MCF 10A (cell line): ENCODE results near the gene AKNA. TPM values are rescaled to one million over a fixed set of nuclear protein-coding genes. Genes with fewer than 3 reads are reported as not detected.
"Not testable (repeated sequence)": the region's sequence is repeated elsewhere in the genome, so short reads cannot be mapped to it uniquely, and the experiment has no call there.

Source experiments
- BruUV-seq: library from RNA; stranded (reverse); fragments of 400-500 nt; replicated peaks from 2 replicates; lab custom pipeline; 2021; lab: Mats Ljungman, UMichigan
- CTCF ChIA-PET: fragments of 300-600 bp; sonication (Branson Sonifier 250); formaldehyde crosslinking; extraction: SDS; loops from one replicate; lab custom pipeline; 2021; ENCODE audit warnings: antibody characterized with exemption, inconsistent platforms; lab: Yijun Ruan, JAX
- POLR2A ChIA-PET: fragments of 300-600, 350-650 bp; sonication (Branson Sonifier 250); formaldehyde crosslinking; extraction: SDS; loops from one replicate; lab custom pipeline; 2020; ENCODE audit warnings: antibody characterized with exemption, inconsistent platforms; lab: Yijun Ruan, JAX
- DNase-seq: peaks from one replicate; pipeline ENCODE4 v3.0.0-alpha.2; 2018; ENCODE audit not compliant: unreplicated experiment
- H3K27ac Mint-ChIP-seq: one replicate; pipeline ENCODE4 v1.8.0; 2022; ENCODE audit warnings: mild to moderate bottlenecking, low read depth, mixed read lengths; ENCODE audit not compliant: unreplicated experiment
- H3K27me3 Mint-ChIP-seq: one replicate; pipeline ENCODE4 v1.8.0; 2022; ENCODE audit warnings: mixed read lengths; ENCODE audit not compliant: insufficient read depth, unreplicated experiment
- H3K36me3 Mint-ChIP-seq: one replicate; pipeline ENCODE4 v1.8.0; 2022; ENCODE audit warnings: mild to moderate bottlenecking, moderate library complexity, mixed read lengths; ENCODE audit not compliant: insufficient read depth, unreplicated experiment
- H3K4me1 Mint-ChIP-seq: one replicate; pipeline ENCODE4 v1.8.0; 2022; ENCODE audit warnings: mixed read lengths; ENCODE audit not compliant: insufficient read depth, unreplicated experiment
- H3K4me3 Mint-ChIP-seq: one replicate; pipeline ENCODE4 v1.8.0; 2022; ENCODE audit warnings: mild to moderate bottlenecking, moderate library complexity, mixed read lengths; ENCODE audit not compliant: unreplicated experiment
- H3K9me3 Mint-ChIP-seq: one replicate; pipeline ENCODE4 v1.8.0; 2022; ENCODE audit warnings: mixed read lengths; ENCODE audit not compliant: unreplicated experiment
- intact Hi-C: fragments of 100-400 bp; cut with micrococcal nuclease; formaldehyde crosslinking; loops from 2 replicates; pipeline ENCODE4 v1.14.1; 2022
- total RNA-seq: library from RNA; stranded (reverse); gene quantifications from 2 replicates; pipeline ENCODE4 v1.2.3, GENCODE V29; 2022
- TF ChIP-seq, protein P1 (sequence below): fragments of 200-600 bp; IDR thresholded peaks from one replicate; pipeline ENCODE4 v1.8.0; 2022; ENCODE audit warnings: antibody characterized with exemption, mild to moderate bottlenecking; ENCODE audit not compliant: unreplicated experiment

AKNA gene
- total RNA-seq, 1 experiment from 2014 or later, result 10.9 TPM

DNA sequence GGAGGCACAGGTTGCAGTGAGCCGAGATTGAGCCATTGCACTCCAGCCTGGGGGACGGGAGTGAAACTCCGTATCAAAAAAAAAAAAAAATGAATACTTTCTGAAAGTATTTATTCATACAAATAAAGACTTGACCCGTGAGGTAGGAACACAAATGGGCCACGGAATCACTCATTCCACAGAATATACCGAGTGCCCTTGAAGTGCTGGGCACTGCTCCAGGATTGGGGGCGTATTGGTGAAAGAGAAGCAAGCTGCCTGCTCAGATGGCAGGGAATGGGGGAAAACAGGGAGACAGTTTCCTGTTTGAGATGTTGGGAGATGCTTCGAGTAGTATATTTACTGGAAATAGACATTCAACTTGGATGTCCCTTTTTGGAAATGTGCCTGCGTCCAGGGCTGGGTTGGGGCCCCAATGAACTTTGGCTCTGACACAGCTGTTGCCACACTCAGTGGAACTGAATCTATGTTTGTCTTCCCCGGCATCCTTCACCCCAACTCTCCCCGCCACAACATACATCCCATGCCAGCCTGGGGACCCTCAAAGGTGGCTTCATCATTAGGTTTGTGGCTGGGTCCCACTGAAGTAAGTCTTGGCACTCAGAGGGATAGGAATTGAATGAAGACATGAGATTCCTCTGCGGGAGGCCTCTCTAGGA lies 65.5 kb downstream of the AKNA start:
- DNase-seq, H3K4me3 Mint-ChIP-seq: not testable (repeated sequence)

DNA sequence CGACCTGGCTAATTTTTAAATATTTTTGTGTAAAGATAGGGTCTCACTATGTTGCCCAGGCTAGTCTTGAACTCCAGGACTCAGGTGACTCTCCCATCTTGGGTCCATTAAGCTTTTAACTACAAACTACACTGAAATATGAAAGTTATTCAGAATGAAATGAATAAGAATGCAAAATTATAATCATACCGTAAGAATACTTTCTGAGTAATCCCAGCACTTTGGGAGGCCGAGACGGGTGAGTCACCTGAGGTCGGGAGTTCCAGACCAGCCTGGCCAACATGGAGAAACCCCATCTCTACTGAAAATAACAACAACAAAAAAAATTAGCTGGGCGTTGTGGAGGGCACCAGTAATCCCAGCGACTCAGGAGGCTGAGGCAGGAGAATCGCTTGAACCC lies 66.0 kb downstream of the AKNA start:
- DNase-seq, result no peak
- Mint-ChIP-seq H3K27ac (no peak overlapping the region), H3K9me3 (no peaks in the 10 kb centered on the region), H3K4me3 (no peak overlapping the region), H3K36me3 (no peaks in the 10 kb centered on the region), H3K27me3 (no peaks in the 10 kb centered on the region), H3K4me1 (peaks cover 13% of the 10 kb centered on the region)
- TF ChIP-seq, protein P1, sequence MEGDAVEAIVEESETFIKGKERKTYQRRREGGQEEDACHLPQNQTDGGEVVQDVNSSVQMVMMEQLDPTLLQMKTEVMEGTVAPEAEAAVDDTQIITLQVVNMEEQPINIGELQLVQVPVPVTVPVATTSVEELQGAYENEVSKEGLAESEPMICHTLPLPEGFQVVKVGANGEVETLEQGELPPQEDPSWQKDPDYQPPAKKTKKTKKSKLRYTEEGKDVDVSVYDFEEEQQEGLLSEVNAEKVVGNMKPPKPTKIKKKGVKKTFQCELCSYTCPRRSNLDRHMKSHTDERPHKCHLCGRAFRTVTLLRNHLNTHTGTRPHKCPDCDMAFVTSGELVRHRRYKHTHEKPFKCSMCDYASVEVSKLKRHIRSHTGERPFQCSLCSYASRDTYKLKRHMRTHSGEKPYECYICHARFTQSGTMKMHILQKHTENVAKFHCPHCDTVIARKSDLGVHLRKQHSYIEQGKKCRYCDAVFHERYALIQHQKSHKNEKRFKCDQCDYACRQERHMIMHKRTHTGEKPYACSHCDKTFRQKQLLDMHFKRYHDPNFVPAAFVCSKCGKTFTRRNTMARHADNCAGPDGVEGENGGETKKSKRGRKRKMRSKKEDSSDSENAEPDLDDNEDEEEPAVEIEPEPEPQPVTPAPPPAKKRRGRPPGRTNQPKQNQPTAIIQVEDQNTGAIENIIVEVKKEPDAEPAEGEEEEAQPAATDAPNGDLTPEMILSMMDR, result no peak
- intact Hi-C loops, result no loop called here
- ChIA-PET CTCF (interaction anchor here (0.6 kb wide), 1 partner anchor 248 kb away, joined by 4 read pairs; no protein-coding TSS in a partner anchor), POLR2A (no interaction called here)
- no TSS peak for BruUV-seq

More for the DNA sequence above, 65.5 kb downstream of the AKNA start:
- intact Hi-C loops, CTCF ChIA-PET, BruUV-seq, H3K9me3 Mint-ChIP-seq, H3K36me3 Mint-ChIP-seq, H3K27me3 Mint-ChIP-seq, H3K27ac Mint-ChIP-seq, POLR2A ChIA-PET: not testable (repeated sequence)
- H3K4me1 Mint-ChIP-seq, result peaks cover 13% of the 10 kb centered on the region

DNA sequence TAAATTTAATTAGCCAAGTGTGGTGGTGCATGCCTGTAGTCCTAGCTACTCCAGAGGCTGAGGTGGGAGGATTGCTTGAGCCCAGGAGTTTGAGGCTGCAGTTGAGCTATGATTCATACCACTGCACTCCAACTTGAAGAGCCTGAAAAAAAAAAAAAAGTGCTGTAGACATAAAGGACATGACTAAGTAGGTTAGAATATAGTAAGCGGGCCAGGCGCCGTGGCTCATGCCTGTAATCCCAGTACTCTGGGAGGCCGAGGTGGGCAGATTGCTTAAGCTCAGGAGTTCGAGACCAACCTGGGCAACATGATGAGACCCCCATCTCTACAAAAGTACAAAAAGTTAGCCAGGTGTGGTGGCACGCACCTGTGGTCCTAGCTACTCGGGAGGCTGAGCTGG lies 67.1 kb downstream of the AKNA start:
- POLR2A ChIA-PET, result interaction anchor here (0.6 kb wide), 1 partner anchor 161 kb away, joined by 3 read pairs; no protein-coding TSS in a partner anchor
- DNase-seq, result peak; percentile 34
- H3K36me3 Mint-ChIP-seq, H3K27ac Mint-ChIP-seq, BruUV-seq, H3K4me3 Mint-ChIP-seq, H3K27me3 Mint-ChIP-seq, H3K9me3 Mint-ChIP-seq, intact Hi-C loops: not testable (repeated sequence)
- CTCF ChIA-PET, result interaction anchor here (0.6 to 1.0 kb wide), 3 partner anchors 115 to 238 kb away, joined by 3 read pairs; no protein-coding TSS in a partner anchor
- H3K4me1 Mint-ChIP-seq, result peaks cover 13% of the 10 kb centered on the region

DNA sequence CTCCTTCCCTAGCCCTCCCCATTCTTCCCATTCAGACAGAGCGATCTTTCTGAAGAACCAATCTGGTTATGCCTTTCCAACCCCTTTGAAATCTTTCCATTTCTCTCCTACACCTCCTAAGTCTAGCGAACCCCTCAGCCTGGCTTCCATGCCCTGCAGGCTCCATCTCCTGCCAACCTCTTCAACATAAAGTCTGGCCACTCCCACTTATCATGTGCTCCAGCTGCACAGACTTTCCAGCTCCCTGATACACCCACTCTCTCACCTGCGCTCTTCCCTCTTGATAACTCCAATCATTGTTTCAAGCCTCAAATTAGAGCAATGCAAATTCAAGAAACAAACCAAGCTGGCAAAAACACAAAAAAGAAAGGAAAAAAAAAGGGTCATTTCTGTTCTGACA lies 68.6 kb downstream of the AKNA start:
- H3K9me3 Mint-ChIP-seq, result no peaks in the 10 kb centered on the region
- ChIA-PET POLR2A (interaction anchor here (0.8 kb wide), 1 partner anchor 188 kb away, joined by 3 read pairs; no protein-coding TSS in a partner anchor), CTCF (interaction anchor here (0.7 to 1.0 kb wide), 2 partner anchors 168 to 833 kb away, joined by 4 read pairs; no protein-coding TSS in a partner anchor)
- H3K36me3 Mint-ChIP-seq, result no peaks in the 10 kb centered on the region
- no peak for DNase-seq
- TF ChIP-seq, protein P1, result no peak
- H3K4me3 Mint-ChIP-seq, result no peak overlapping the region
- intact Hi-C loops, result no loop called here
- no TSS peak for BruUV-seq
- peaks cover 13% of the 10 kb centered on the region for H3K4me1 Mint-ChIP-seq
- no peak overlapping the region for H3K27ac Mint-ChIP-seq
- H3K27me3 Mint-ChIP-seq, result no peaks in the 10 kb centered on the region

DNA sequence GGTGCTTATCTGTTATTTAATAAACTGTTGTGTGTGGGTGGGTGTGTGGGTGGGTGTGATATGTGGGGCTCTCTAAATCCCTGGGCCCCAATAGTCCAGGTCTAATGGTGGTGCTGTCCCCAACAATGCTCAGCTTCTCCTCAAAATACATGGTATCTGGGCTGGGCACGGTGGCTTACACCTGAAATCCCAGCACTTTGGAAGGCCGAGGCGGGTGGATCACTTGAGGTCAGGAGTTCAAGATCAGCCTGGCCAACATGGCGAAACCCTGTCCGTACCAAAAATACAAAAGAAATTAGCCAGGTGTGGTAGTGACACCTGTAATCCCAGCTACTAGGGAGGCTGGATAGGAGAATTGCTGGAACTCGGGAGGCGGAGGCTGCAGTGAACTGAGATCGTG lies 69.4 kb downstream of the AKNA start:
- Mint-ChIP-seq H3K4me3 (no peak overlapping the region), H3K36me3 (no peaks in the 10 kb centered on the region), H3K9me3 (no peaks in the 10 kb centered on the region), H3K4me1 (peaks cover 13% of the 10 kb centered on the region), H3K27me3 (no peaks in the 10 kb centered on the region), H3K27ac (peak overlapping the region; percentile 42)
- BruUV-seq, result no TSS peak
- intact Hi-C loops, result no loop called here
- TF ChIP-seq, protein P1, result no peak
- CTCF ChIA-PET, result no interaction called here
- POLR2A ChIA-PET, result no interaction called here
- no peak for DNase-seq
